HFFc6 (cell line): ENCODE results near the gene TAS1R2. TPM values are rescaled to one million over a fixed set of nuclear protein-coding genes. Genes with fewer than 3 reads are reported as not detected.
A peak's percentile ranks its signal among the peaks of the same experiment; 100 is the strongest.

Source experiments
- DNase-seq: peaks from one replicate; pipeline ENCODE4 v3.0.0-alpha.2; 2018
- H3K27ac Mint-ChIP-seq: 2 replicates; pipeline ENCODE4 v1.8.0; 2020; ENCODE audit warnings: mild to moderate bottlenecking, mixed read lengths
- H3K27me3 Mint-ChIP-seq: 2 replicates; pipeline ENCODE4 v1.8.0; 2021; ENCODE audit warnings: mild to moderate bottlenecking, moderate library complexity, mixed read lengths; ENCODE audit not compliant: insufficient read depth
- H3K36me3 Mint-ChIP-seq: 2 replicates; pipeline ENCODE4 v1.8.0; 2021; ENCODE audit warnings: low read depth, mixed read lengths
- H3K4me1 Mint-ChIP-seq: 2 replicates; pipeline ENCODE4 v1.8.0; 2020; ENCODE audit warnings: low read depth, mixed read lengths
- H3K4me3 Mint-ChIP-seq: 2 replicates; pipeline ENCODE4 v1.8.0; 2020; ENCODE audit warnings: mild to moderate bottlenecking, moderate library complexity, mixed read lengths
- H3K9me3 Mint-ChIP-seq: 2 replicates; pipeline ENCODE4 v1.8.0; 2020; ENCODE audit warnings: mild to moderate bottlenecking, mixed read lengths
- total RNA-seq, 6 experiments: library from RNA; stranded (reverse); fragmentation: NEBNext Ultra II Directional; extraction: Animal tissue kit (Norgen Biotek cat#: 25700); gene quantifications; 2 replicates in 1 of 6; 3 replicates in 5 of 6; pipeline ENCODE4 v1.2.3, GENCODE V29; 2021
- TF ChIP-seq, protein P1 (sequence below): fragments of 200-600 bp; sonication (generic); IDR thresholded peaks from 2 replicates; pipeline ENCODE4 v1.5.0; 2021; ENCODE audit warnings: antibody characterized with exemption, mild to moderate bottlenecking

Gene TAS1R2
- total RNA-seq, 6 experiments from 2014 or later: not detected

DNA sequence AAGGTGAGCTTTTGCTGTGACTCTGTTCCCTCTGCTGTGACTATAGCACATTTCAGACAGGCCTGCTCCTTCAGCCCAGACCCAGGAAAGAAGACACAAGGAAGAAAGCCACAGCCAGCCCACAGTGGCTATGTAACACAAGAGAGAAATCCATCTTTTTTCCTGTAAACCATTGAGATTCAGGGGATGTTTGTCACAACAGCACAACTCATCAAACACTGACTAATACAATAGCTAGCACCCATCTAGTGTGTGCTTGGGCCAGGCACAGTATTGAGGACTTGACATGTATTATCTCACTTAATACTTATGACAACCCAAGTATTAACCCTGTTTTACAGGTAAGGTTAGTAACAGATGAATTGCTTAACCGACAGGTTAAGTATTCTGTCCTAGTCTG is 29.8 kb downstream of the TAS1R2 start:
- Mint-ChIP-seq H3K4me1 (no peaks in the 10 kb centered on the region), H3K4me3 (no peak overlapping the region), H3K27me3 (peaks cover 8% of the 10 kb centered on the region), H3K36me3 (no peaks in the 10 kb centered on the region), H3K9me3 (no peaks in the 10 kb centered on the region), H3K27ac (no peak overlapping the region)
- no peak for DNase-seq
- TF ChIP-seq, protein P1, sequence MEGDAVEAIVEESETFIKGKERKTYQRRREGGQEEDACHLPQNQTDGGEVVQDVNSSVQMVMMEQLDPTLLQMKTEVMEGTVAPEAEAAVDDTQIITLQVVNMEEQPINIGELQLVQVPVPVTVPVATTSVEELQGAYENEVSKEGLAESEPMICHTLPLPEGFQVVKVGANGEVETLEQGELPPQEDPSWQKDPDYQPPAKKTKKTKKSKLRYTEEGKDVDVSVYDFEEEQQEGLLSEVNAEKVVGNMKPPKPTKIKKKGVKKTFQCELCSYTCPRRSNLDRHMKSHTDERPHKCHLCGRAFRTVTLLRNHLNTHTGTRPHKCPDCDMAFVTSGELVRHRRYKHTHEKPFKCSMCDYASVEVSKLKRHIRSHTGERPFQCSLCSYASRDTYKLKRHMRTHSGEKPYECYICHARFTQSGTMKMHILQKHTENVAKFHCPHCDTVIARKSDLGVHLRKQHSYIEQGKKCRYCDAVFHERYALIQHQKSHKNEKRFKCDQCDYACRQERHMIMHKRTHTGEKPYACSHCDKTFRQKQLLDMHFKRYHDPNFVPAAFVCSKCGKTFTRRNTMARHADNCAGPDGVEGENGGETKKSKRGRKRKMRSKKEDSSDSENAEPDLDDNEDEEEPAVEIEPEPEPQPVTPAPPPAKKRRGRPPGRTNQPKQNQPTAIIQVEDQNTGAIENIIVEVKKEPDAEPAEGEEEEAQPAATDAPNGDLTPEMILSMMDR: no peak

GRCh38 chr1:18828224-18828623 is 31.2 kb downstream of the TAS1R2 start:
- DNase-seq: no peak
- Mint-ChIP-seq H3K9me3 (no peaks in the 10 kb centered on the region), H3K36me3 (no peaks in the 10 kb centered on the region), H3K27me3 (peaks cover 8% of the 10 kb centered on the region), H3K27ac (no peak overlapping the region), H3K4me1 (no peaks in the 10 kb centered on the region), H3K4me3 (no peak overlapping the region)
- TF ChIP-seq, protein P1: peak; percentile 18; the same call in 1 of the 2 replicates

GRCh38 chr1:18823438-18823837 is 36.0 kb downstream of the TAS1R2 start:
- H3K36me3 Mint-ChIP-seq: no peaks in the 10 kb centered on the region
- no peak for DNase-seq
- H3K9me3 Mint-ChIP-seq: no peaks in the 10 kb centered on the region
- H3K4me3 Mint-ChIP-seq: no peak overlapping the region
- H3K27me3 Mint-ChIP-seq: peaks cover 28% of the 10 kb centered on the region
- TF ChIP-seq, protein P1: no peak
- H3K4me1 Mint-ChIP-seq: no peaks in the 10 kb centered on the region
- H3K27ac Mint-ChIP-seq: no peak overlapping the region

GRCh38 chr1:18820791-18821641 is 38.4 kb downstream of the TAS1R2 start:
- H3K9me3 Mint-ChIP-seq: no peaks in the 10 kb centered on the region
- TF ChIP-seq, protein P1: peak; percentile 95
- DNase-seq: peak; percentile 48
- H3K36me3 Mint-ChIP-seq: no peaks in the 10 kb centered on the region
- peaks cover 32% of the 10 kb centered on the region for H3K27me3 Mint-ChIP-seq
- no peak overlapping the region for H3K27ac Mint-ChIP-seq
- H3K4me1 Mint-ChIP-seq: peaks cover 6% of the 10 kb centered on the region; the same call in 1 of the 2 replicates
- no peak overlapping the region for H3K4me3 Mint-ChIP-seq

DNA sequence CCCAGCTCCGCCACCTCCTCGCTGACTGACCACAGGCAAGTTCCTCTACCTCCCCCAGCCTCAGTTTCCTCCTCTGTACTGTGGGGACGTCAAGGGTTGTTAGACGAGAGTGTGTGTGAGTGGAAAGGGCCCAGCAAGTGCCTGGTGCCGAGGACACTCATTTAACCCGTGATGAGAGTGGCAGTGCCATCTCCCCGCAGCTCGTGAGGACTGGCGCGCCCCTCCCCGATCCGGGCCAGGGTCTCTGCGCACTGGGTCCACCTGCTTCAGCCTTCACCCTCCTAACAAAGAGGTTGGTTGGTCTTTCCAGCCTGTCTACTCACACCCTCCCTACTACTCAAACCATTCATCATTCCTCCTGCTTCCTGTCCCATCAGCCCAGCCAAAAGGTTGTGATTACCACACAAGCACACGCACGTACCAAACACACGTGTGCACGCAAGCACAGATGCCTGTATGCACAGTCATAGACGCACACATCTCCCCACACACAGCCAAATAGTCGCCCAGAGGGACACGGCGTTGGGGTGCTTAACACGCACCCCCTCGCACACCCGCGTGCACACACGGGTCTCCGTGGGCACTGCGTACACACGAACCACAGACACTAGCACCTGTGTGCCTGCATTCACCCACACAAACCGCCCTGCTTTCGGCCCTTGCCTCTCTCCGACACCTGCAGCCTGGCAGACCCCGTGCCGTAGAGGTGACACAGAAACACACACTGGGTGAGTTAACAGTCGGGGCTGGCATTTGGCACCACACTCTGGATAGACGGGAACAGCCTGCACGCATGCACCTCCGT is 39.3 kb downstream of the TAS1R2 start:
- Mint-ChIP-seq H3K36me3 (no peaks in the 10 kb centered on the region), H3K27me3 (peaks cover 32% of the 10 kb centered on the region), H3K9me3 (no peaks in the 10 kb centered on the region), H3K4me3 (no peak overlapping the region), H3K4me1 (peaks cover 6% of the 10 kb centered on the region; the same call in 1 of the 2 replicates), H3K27ac (no peak overlapping the region)
- TF ChIP-seq, protein P1: no peak
- DNase-seq: no peak
